Activated CD8-positive, alpha-beta memory T cell treated with anti-CD3 and anti-CD28 coated beads for 36 hours (primary cell): ENCODE measurements around the gene N4BP2L2. TPM values are rescaled to one million over a fixed set of nuclear protein-coding genes. Genes with fewer than 3 reads are reported as not detected.

ENCODE experiments used
- CTCF ChIA-PET: fragments of 350-600 bp; sonication (Branson Sonifier 250); formaldehyde crosslinking; loops from one replicate; lab custom pipeline; 2021; ENCODE audit warnings: antibody characterized with exemption; lab: Charles Lee
- POLR2A ChIA-PET: fragments of 350-600 bp; sonication (Branson Sonifier 250); formaldehyde crosslinking; loops from one replicate; lab custom pipeline; 2021; ENCODE audit warnings: antibody characterized with exemption; lab: Charles Lee
- total RNA-seq, 2 experiments: library from RNA; stranded (reverse); gene quantifications; one replicate each; pipeline ENCODE4 v1.2.3, GENCODE V29; 2021

Gene N4BP2L2
- total RNA-seq, 2 experiments from 2014 or later = 66.8 to 72.1 TPM

DNA sequence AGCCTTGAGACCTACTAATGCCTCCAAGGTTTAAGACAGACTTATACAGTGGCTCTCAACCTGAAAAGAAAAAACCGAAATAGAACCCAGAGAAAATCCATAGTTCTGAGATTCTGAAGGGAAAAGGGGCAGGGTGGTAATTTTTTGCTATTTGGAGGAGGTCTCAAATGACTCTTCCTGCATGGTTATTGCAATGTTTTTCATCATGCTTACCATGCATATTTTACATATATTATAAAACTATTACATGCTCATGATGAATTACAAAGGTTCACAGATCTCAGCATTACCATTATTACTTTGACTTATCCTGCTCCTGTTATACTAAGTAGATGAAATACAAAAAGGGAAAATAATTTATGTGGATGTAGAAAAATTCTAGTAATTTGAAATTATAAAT is 47.6 kb downstream of the N4BP2L2 start:
- ChIA-PET POLR2A (no interaction called here), CTCF (no interaction called here)

- POLR2A ChIA-PET = no interaction called here
- CTCF ChIA-PET = no interaction called here
Observed at GRCh38 chr13:32476892-32477291, 61.7 kb downstream of the N4BP2L2 start.

DNA sequence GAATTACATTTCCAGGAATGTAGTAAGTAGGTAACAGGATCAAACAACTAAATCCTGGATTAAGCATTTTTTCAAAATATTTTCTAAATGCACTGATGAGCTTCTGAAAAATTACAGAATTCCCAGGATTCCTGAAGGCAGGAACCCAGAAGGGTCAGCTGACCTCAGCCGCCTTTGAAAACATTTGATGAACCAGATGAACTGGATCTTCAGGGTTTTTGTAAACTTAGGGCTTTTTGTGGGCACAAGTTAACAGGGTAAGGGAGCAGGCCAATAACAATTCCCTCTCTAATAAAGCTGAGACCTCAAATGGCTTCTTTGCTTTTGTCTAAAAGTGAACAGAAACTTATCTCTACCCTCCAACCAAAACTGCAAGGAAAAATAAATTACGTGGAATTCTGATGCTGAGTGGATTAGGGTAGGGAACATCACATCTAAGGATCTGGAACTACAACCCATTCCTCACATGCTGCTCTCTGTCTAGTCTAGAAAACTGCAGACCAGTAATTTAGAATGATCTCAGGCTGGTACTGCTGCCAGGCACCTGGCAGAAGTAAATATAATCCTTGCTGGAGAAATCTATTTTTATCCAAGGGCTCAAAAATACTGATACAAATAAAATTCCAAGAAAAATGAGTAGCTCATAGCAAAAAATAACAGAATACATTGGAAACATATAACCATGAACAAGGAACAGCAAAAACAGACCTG is 62.4 kb downstream of the N4BP2L2 start:
- POLR2A ChIA-PET = no interaction called here
- CTCF ChIA-PET = no interaction called here

GRCh38 chr13:32474999-32475792 is 63.4 kb downstream of the N4BP2L2 start:
- POLR2A ChIA-PET = no interaction called here
- CTCF ChIA-PET = no interaction called here

DNA sequence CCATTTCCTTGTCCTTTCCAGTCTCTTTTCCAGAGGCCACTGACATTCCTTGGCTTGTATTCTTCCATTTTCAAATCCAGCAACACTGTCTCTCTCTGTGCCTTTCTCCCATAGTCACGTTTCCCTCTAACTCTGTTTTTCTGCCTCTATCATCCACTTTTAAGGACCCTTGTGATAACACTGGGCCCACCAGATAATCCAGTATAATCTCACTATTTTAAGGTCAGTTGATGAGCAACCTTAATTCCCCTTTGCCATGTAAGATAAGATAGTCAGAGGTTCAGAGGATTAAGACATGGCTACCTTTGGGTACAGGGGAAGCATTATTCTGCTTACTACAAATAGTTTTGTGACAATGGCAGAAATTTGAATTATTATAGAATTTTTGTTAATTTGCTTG is 64.9 kb downstream of the N4BP2L2 start:
- POLR2A ChIA-PET = no interaction called here
- CTCF ChIA-PET = no interaction called here

DNA sequence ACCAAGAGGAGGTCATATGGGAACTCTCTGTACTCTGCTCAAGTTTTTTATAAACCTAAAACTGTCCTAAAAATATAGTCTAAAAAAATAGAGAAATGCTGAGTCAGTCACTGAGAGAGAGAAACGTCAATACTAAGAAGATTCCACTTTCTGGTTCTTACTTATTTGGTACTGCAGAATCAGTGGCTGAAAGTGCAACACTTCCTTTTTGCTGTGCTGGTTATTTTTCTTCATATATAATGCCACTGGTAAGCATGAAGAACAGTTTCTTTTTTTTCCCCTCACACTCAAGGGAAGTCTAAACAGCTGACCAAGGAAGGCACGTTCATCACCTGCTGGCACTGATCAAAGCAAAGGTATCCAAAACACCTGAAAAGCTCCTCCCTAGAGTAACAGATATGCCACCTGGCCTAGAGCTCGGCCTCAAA is 66.4 kb downstream of the N4BP2L2 start:
- ChIA-PET CTCF (interaction anchor here (1.2 to 1.3 kb wide), 2 partner anchors 67 to 114 kb away, joined by 3 to 5 read pairs; no protein-coding TSS in a partner anchor), POLR2A (no interaction called here)

DNA sequence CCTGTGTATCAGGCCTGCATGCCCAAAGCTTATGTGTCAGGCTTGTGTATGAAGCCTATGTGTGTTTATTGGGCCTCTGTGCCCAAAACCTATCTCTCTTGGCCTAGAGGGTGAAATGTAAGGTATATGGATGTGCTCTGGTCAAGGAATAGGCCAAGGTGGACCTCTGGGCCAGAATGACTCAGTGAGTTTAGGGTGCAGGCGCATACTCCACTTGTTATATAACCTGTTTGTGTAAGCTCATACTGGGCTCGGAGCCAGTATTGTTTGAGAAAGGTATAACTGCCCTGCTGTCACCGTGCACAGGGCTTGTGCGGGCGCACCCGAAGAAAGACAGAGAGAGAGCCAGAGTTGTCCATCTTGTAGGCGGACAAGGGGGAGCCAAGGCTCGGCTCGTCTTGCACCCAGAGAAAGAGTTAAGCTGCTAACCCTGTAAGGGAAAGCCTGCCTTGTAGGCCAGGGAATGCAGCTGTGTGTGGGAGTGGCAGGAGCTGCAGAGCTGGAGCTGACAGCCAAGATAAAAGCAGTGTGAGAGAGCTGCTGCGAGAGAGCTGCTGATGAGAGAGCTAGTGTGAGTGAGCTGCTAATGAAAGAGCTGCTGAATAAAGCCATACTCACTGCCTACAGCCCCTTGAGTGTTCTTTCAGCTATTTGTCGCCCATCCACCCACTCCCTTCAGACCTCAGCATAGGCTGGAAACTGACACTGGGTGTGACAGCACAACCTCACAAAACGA is 67.2 kb downstream of the N4BP2L2 start:
- POLR2A ChIA-PET = no interaction called here
- CTCF ChIA-PET = interaction anchor here (1.4 kb wide), 1 partner anchor 110 kb away, joined by 3 read pairs; no protein-coding TSS in a partner anchor

DNA sequence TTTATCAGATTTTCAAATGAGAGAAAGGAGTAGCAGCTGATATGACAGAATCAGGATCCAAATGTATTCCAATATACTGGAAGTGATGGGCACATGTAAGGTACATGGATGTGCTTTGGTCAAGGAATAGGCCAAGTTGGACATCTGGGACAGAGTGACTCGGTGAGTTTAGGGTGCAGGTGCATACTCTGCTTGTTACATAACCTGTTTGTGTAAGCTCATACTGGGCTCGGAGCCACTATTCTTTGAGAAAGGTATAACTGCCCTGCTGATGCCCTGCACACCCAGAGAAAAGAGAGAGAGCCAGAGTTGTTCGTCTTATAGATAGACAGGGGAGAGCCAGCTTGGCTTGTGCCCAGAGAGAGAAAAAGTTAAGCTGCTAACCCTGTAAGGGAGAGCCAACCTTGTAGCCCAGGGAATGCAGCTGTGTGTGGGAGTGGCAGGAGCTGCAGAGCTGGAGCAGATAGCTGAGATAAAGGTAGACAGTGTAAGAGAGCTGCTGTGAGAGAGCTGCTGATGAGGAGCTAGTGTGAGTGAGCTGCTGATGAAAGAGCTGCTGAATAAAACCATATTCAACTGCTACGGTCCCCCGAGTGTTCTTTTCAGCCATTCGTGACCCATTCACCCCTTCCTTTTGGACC is 70.0 kb downstream of the N4BP2L2 start:
- POLR2A ChIA-PET = no interaction called here

GRCh38 chr13:32456591-32456990 is 82.0 kb downstream of the N4BP2L2 start:
- ChIA-PET CTCF (no interaction called here), POLR2A (no interaction called here)

More for the DNA sequence above, 70.0 kb downstream of the N4BP2L2 start:
- CTCF ChIA-PET = no interaction called here

GRCh38 chr13:32455594-32455903 is 83.0 kb downstream of the N4BP2L2 start:
- ChIA-PET CTCF (no interaction called here), POLR2A (no interaction called here)

GRCh38 chr13:32454886-32455593 is 83.6 kb downstream of the N4BP2L2 start:
- ChIA-PET CTCF (no interaction called here), POLR2A (no interaction called here)

GRCh38 chr13:32453981-32454380 is 84.6 kb downstream of the N4BP2L2 start:
- POLR2A ChIA-PET = no interaction called here
- CTCF ChIA-PET = no interaction called here

DNA sequence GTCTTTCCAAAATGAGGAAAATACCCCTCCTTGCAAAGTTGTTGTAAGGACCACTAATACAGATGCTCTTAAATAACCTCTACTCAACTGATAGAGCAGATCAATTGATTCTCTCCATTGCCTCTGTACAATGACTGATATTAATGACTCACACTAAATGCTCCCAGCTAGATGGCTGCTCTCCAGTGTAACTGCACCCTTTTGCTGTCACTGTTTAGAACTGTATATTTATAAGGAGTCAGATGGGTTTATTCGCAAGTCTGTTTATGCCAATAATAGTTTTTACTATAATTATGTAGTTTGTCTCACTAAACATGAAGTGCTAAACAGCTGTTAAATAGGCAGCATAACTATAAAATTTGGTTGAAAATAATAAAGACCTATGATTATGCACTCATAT is 89.6 kb downstream of the N4BP2L2 start:
- POLR2A ChIA-PET = interaction anchor here (0.7 kb wide), 1 partner anchor 89 kb away, joined by 3 read pairs; no protein-coding TSS in a partner anchor
- CTCF ChIA-PET = interaction anchor here (0.7 to 1.0 kb wide), 2 partner anchors 14 to 133 kb away, joined by 3 to 4 read pairs; partner anchors contain the start of genes BRCA2 and ZAR1L

DNA sequence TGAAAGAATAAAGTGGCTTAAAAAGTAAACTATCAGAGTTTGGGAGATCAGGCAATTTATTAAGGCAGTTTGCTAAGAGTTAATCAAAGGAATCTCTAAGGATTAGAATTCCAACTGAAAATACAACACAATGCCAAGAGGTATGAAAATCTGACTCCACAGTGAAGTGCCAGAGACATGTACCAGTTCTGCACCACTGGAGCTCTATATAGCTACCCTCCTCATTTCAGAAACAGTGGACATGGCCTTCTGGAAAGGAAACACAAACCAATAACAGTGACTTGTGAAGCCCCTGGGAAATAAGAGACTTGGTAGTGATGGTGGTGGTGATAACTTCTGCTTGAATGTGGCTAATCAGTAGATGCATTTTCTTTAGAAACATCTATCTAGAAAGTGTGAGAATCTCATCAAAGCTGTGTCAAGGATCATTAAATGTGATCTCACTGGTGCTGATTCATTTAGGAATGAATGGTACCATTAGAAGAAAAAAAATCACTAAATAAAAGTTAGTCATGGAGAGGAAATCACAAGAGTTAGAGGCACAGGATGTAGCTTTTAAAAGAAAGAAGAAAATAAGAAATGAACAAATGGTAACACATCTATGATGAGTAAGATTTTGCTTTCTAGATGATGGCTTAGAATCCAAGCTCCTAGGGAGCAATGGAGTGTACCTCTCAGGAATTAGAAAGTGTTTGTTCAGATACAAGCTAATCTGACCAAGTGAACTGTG is 90.5 kb downstream of the N4BP2L2 start:
- CTCF ChIA-PET = interaction anchor here (0.7 to 1.0 kb wide), 2 partner anchors 15 to 132 kb away, joined by 3 to 4 read pairs; partner anchors contain the start of genes BRCA2 and ZAR1L
- POLR2A ChIA-PET = interaction anchor here (0.7 kb wide), 1 partner anchor 90 kb away, joined by 3 read pairs; no protein-coding TSS in a partner anchor

DNA sequence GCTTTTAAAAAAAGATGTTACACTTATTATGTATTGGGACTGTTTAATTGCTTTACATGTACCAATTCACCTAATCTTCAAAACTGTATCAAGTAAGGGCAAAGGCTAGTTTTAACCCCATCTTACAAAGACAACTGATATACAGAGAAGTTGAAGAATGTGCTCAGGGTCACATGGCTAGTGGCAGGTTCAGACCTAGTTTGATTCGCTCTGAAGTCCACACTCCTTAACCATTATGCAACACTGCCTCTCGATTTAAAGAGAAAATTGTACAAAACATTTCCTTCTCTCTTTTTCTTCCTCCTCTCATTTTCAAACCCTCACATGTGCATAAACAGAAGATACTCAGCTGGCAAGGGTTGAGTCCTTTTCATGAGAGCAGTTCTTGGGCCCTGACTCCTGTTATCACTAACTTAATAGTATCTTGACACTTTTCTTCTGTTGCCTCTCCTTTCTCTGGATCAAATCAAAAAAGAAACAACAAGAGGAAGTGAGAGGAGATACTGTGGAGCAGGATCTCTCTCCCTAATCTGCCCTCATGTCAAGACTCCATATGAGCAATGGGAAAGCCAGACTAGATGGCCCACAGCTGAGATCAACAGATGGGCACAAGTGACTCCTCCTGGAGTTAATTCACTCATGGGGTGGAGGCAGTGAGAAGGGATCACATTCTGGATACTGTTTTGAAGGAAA is 91.7 kb downstream of the N4BP2L2 start:
- CTCF ChIA-PET = no interaction called here
- POLR2A ChIA-PET = no interaction called here

- POLR2A ChIA-PET = no interaction called here
- CTCF ChIA-PET = no interaction called here
Observed at GRCh38 chr13:32446220-32446619, 92.4 kb downstream of the N4BP2L2 start.

GRCh38 chr13:32445461-32445860 is 93.1 kb downstream of the N4BP2L2 start:
- CTCF ChIA-PET = no interaction called here

More at GRCh38 chr13:32445461-32445860, 93.1 kb downstream of the N4BP2L2 start:
- POLR2A ChIA-PET = no interaction called here
